ENCODE results near the gene TRIM17. TPM values are rescaled to one million over a fixed set of nuclear protein-coding genes. Genes with fewer than 3 reads are reported as not detected.

The TRIM17 gene
- total and polyA plus RNA-seq, 2 of the 8 experiments (the other 6 are each of a cell fraction or from before 2014, with no cell fraction given): 1.1 to 2.2 TPM

GRCh38 chr1:228411121-228411520, 5.5 kb downstream of the TRIM17 start:
- Histone ChIP-seq H3K4ac (replicated peaks; ENCODE audit: insufficient read length, low read depth, low read length) (no peak overlapping the region), H3K79me1 (ENCODE audit: low read depth, low read length) (no peaks in the 10 kb centered on the region; the same call in 1 of the 2 replicates), H3K79me2 (ENCODE audit: control insufficient read depth in 1 of 2, insufficient read depth in 2 of 2, low read length in 2 of 2) (peaks cover 0 to 2% of the 10 kb centered on the region in 2 experiments; a peak in 1 of 4 replicates), H3K23ac (ENCODE audit: insufficient read length) (no peak overlapping the region), H3K23me2 (ENCODE audit: low read depth, low read length) (peaks cover 14% of the 10 kb centered on the region), H3K36me3 (ENCODE audit: control insufficient read depth in 2 of 4, insufficient read depth in 4 of 4, low read length in 3 of 4) (no peaks in the 10 kb centered on the region), H3K4me2 (ENCODE audit: insufficient read depth in 1 of 2, low read depth in 2 of 2, low read length in 2 of 2) (no peak overlapping the region), H3K27ac (ENCODE audit: low read depth, low read length) (no peak overlapping the region), H2AK5ac (ENCODE audit: low read depth, low read length) (no peak overlapping the region), H3K27me3 (replicated peaks in 1 of 4; ENCODE audit: control insufficient read depth in 3 of 4, extremely low read depth in 1 of 4, insufficient read depth in 3 of 4, low read length in 3 of 4) (peaks cover 1 to 29% (median 18%) of the 10 kb centered on the region in 4 experiments), H4K91ac (replicated peaks; ENCODE audit: insufficient read length, low read length) (no peak overlapping the region), H2BK12ac (ENCODE audit: low read depth, low read length) (no peak overlapping the region), H4K5ac (ENCODE audit: insufficient read length, low read depth, low read length) (no peak overlapping the region), H3K4me3 (ENCODE audit: extremely low read depth in 1 of 4, insufficient read depth in 2 of 4, low read depth in 3 of 4, low read length in 4 of 4) (no peak overlapping the region), H2BK120ac (replicated peaks; ENCODE audit: low read depth, low read length) (no peak overlapping the region), H3K56ac (replicated peaks; ENCODE audit: insufficient read length, low read depth, low read length) (no peak overlapping the region), H3K9me3 (ENCODE audit: insufficient read depth in 2 of 2, low read depth in 1 of 2, low read length in 1 of 2) (no peaks in the 10 kb centered on the region), H2BK5ac (ENCODE audit: low read depth, low read length) (no peak overlapping the region), H3K14ac (ENCODE audit: insufficient read length) (no peak overlapping the region), H2BK20ac (ENCODE audit: low read length) (no peak overlapping the region), H3K18ac (ENCODE audit: extremely low read depth, low read length) (no peak overlapping the region), H4K20me1 (replicated peaks in 1 of 2; ENCODE audit: control insufficient read depth in 1 of 2, insufficient read depth in 2 of 2, low read length in 2 of 2) (peaks cover 14 to 20% of the 10 kb centered on the region in 2 experiments), H3K9ac (replicated peaks in 1 of 4; ENCODE audit: extremely low read depth in 1 of 4, low read depth in 3 of 4, low read length in 3 of 4) (no peak overlapping the region), H2BK15ac (ENCODE audit: low read length) (no peak overlapping the region), H3K4me1 (replicated peaks in 1 of 4; ENCODE audit: control insufficient read depth in 3 of 4, insufficient read depth in 4 of 4, low read length in 3 of 4) (peaks cover 7 to 13% (median 9%) of the 10 kb centered on the region in 4 experiments), H2AFZ (ENCODE audit: low read length) (no peak overlapping the region), H4K8ac (ENCODE audit: extremely low read depth, insufficient read depth, low read length) (no peak overlapping the region)
- ChIA-PET POLR2A (ENCODE audit: partially characterized antibody) (interaction anchor here (1.0 to 2.4 kb wide), 3 partner anchors 12 to 47 kb away, joined by 3 to 10 read pairs (median 7); a partner anchor contains a TSS), CTCF (ENCODE audit: partially characterized antibody) (interaction anchor here (0.9 to 1.3 kb wide), 3 partner anchors 13 to 90 kb away, joined by 3 to 4 read pairs (median 3); no protein-coding TSS in a partner anchor)
- WGBS, 2 experiments (ENCODE audit: extremely low coverage in 1 of 2, insufficient coverage in 1 of 2, insufficient read length in 1 of 2, insufficient replicate concordance in 2 of 2, low coverage in 1 of 2, low lambda C conversion rate in 2 of 2, missing lambda C conversion rate in 1 of 2): 91% methylated on average over 5 of the region's 5 CpGs; no CpG with 5 or more reads in 1 of the 2 experiments
- DNase-seq (ENCODE audit: low read depth in 1 of 2, low spot score in 2 of 2) (no peak), FAIRE-seq (no peak)
- TF ChIP-seq GABPA (IDR thresholded peaks at IDR 0.05; ENCODE audit: borderline replicate concordance, insufficient read depth, low read length) (no peak), PHF8 (conservative IDR thresholded peaks at IDR 0.05; ENCODE audit: low read depth, low read length) (no peak), MAFK (IDR thresholded peaks at IDR 0.05; ENCODE audit: low read depth, low read length) (no peak), KDM4A (IDR thresholded peaks at IDR 0.05; ENCODE audit: low read depth, low read length, severe bottlenecking) (no peak), TAF7 (optimal IDR thresholded peaks at IDR 0.05; ENCODE audit: borderline replicate concordance, low read depth, low read length) (no peak), SAP30 (IDR thresholded peaks at IDR 0.05; ENCODE audit: insufficient read depth, insufficient replicate concordance, low read length) (no peak), HDAC2 (IDR thresholded peaks at IDR 0.05; ENCODE audit: borderline replicate concordance in 1 of 2, low read depth in 2 of 2, low read length in 2 of 2) (no peak), RNF2 (IDR thresholded peaks at IDR 0.05; ENCODE audit: borderline replicate concordance, low read depth, low read length, missing control alignments, poor library complexity, severe bottlenecking) (no peak), MAX (IDR thresholded peaks at IDR 0.05) (no peak)
